AG08396 (cell line): Measurements from ENCODE around the gene SGO2.

Source experiments
- DNase-seq: peaks from one replicate; pipeline ENCODE4 v3.0.0; 2012; ENCODE audit warnings: low spot score, mixed read lengths

Gene SGO2

GRCh38 chr2:200525882-200526651 is at the start of gene SGO2:
SGO2 (plus strand) TSS chr2:200526207; CDS start chr2:200532976, 6,769 bp downstream.
- DNase-seq = peak; percentile 95

GRCh38 chr2:200476836-200477235 is 49.2 kb upstream of the SGO2 start:
- no peak for DNase-seq

GRCh38 chr2:200477667-200478131 is 48.3 kb upstream of the SGO2 start:
- no peak for DNase-seq

GRCh38 chr2:200479692-200480265 is 46.2 kb upstream of the SGO2 start:
- peak; percentile 49 for DNase-seq

- DNase-seq = no peak
These were observed 43.8 kb upstream of the SGO2 start for GRCh38 chr2:200482194-200482593.

GRCh38 chr2:200483729-200484198 is 42.2 kb upstream of the SGO2 start:
- DNase-seq = no peak

- DNase-seq = no peak
These were observed 41.1 kb upstream of the SGO2 start for GRCh38 chr2:200484934-200485333.

- DNase-seq = no peak
These were observed 39.5 kb upstream of the SGO2 start for GRCh38 chr2:200486529-200486928.

- DNase-seq = no peak
These were observed 37.8 kb upstream of the SGO2 start for GRCh38 chr2:200488169-200488568.

GRCh38 chr2:200490001-200490400 is 36.0 kb upstream of the SGO2 start:
- DNase-seq = no peak

- DNase-seq = no peak
These were observed 33.4 kb upstream of the SGO2 start for GRCh38 chr2:200492656-200493055.

- DNase-seq = no peak
These were observed 32.0 kb upstream of the SGO2 start for GRCh38 chr2:200494048-200494447.

- no peak for DNase-seq
These were observed 29.3 kb upstream of the SGO2 start for GRCh38 chr2:200496696-200497095.

GRCh38 chr2:200498402-200499162 is 27.4 kb upstream of the SGO2 start:
- no peak for DNase-seq

GRCh38 chr2:200502196-200502595 is 23.8 kb upstream of the SGO2 start:
- no peak for DNase-seq

GRCh38 chr2:200506679-200507078 is 19.3 kb upstream of the SGO2 start:
- no peak for DNase-seq

- DNase-seq = no peak
These were observed 18.8 kb upstream of the SGO2 start for GRCh38 chr2:200507179-200507578.

- peak; percentile 35 for DNase-seq
These were observed 16.8 kb upstream of the SGO2 start for GRCh38 chr2:200509235-200509611.

- peak; percentile 98 for DNase-seq
These were observed 16.2 kb upstream of the SGO2 start, which contains the start of gene KCTD18 for GRCh38 chr2:200509612-200510433. KCTD18 (minus strand) TSS chr2:200510068; CDS start chr2:200507016, 3,052 bp downstream.

GRCh38 chr2:200515155-200515554 is 10.9 kb upstream of the SGO2 start:
- DNase-seq = no peak

- DNase-seq = no peak
These were observed 2.8 kb upstream of the SGO2 start for GRCh38 chr2:200523158-200523557.

- DNase-seq = no peak
These were observed 2.4 kb upstream of the SGO2 start for GRCh38 chr2:200523604-200524003.
